ENCODE results near the gene GNA12.

GNA12 gene

DNA sequence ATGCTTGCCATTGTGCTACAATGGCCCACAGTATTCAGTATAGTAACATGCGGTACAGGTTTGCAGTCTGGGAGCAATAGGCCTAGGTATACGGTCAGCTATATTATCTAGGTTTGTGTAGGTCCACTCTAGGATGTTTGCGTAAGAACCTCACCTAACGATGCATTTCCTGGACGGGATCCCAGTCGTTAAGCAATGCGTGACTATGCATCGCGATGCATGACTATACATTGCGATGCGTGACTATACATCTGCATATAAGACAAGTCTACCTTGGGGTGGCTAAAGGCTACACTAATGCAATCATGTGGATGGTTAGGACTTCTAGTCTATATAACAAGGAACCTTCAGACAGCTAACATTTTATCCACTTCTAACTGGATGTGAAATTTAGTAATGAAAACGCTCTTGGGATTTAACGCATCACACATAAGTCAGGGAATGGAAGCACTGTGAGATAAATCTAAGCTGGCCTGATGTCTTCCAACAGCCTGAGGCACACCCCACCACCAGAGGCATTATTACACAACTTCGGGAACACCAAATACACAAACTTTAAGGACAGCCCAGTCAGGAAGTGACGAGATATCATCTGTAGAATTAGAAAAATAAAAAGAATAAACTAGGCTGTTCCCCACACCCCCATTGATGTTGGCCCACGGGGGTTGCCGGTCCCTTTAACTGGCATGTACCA, 9.2 kb downstream of the GNA12 start:
- no peak for DNase-seq

DNA sequence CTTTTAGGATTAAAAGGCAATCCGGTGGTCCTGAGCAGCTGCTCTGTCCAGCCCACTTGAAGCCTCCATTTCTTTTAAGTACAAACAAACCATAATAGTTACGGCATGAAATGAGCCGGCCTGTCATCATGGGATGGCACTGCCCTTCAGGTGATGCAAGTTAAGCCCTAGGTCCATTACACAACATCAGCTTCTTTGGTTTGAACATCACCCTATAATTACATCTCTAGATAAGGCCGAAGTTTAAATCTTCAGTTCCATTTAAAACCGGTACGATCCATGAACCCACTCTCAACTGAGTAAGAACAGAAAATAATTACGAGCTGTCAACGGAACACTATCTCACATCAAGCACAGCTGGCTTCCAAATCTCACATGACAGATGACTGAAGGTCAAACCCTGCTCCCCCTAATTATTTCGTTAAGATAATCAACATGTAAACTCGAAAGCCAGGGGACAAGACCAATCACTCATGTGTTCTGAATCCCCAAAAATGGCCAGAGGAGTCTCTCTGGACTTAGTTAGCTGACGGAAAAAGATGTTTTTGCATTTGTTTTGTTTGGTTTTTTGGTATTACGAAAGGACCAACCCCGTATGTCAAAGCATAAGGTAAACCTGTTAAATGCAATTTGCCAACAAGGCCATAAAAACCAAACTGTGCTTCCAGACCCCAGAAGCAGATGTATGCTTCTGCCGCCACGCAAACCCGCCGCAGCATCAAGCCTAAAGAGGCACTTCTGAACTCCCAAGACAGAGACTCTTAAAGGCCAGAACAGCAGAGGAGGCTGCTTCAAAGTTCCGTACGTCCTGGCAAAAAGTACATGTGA, 10.8 kb downstream of the GNA12 start:
- no peak for DNase-seq

DNA sequence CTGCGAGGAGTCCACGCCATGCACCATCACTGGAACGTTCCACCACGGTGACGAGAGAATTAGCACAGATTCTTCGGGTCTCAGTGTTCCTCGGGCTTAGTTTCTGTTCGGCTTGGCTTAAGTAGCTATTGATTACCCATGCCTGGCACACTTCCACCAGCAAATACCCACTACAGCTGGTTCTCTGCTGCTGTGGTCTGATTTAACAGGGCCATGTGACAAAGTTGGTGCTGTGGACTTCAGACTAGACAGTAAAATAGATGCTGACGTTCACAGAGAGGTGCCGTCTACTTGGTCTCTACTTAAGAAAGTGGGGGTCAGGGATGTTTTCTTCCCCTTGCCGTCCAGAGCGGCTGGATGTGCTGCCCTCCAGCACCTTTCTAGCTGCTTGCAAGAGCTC, 11.6 kb downstream of the GNA12 start:
- DNase-seq: no peak

DNA sequence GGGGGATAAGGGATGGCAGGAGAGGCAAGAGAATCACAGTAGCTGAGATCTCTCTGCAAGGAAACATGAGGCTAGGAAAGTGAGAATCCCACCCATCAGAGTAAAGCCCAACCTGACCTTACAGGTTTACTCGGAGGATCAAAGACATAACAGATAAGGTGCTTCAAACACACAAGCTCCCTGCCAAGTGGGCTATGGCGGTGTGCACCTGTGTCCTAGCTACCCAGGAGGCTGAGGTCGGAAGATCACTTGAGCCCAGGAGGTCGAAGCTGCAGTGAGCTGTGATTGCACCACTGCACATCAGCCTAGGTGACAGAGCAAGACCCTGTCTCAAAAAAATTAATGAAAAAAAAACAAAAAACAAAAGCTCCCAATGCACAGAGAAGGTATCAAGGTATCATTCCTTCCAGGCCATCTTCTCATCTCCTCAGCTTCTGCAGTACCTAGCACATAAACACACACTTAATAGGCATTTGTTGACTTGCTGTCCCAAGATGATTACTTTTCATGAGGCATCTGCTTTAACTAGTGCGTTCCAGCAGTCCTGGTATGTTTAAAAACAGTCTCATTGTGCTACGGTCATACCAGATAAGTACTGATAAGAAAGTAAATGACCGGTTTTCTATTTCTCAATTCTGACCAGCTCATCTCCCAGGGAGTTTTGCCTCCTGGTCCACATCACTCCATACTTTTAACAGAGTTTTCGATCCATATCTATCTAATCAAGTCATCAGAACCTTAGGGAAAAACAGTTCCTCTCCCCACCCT, 13.3 kb downstream of the GNA12 start:
- no peak for DNase-seq

DNA sequence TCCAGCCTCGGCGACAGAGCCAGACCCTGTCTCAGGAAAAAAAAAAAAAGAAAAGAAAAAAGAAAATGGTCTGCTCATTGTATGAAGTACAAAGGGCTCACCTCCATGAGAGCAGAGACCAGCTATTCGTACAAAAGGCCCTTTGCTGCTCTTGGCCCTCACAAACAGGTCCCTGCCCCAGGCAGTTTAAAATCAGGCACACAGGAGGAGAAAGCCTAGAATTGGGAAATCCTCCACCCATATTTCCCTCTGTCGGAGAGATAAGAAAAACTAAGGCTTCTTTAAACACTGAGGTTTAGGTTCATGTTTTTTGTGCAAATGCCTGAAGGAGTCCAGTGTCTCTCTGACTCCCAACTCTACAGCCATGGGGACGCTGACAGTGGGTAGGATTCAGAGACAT, 15.1 kb downstream of the GNA12 start:
- no peak for DNase-seq

DNA sequence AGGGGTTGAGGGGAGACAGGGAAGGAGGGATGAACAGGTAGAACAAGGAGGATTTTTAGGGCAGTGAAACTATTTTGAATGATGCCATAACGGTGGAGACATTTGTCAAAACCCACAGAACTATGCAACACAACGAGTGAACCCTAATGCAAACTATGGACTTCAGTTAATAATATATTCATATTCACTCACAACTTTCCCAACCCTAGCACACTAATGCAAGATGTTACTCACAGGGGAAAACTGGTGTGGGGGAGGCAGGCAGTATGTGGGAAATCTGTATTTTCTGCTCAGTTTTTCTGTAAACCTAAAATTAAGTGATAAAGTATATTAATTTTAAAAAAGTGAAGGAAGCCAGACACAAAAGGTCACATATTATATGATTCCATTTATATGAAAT, 17.3 kb downstream of the GNA12 start:
- DNase-seq: no peak

DNA sequence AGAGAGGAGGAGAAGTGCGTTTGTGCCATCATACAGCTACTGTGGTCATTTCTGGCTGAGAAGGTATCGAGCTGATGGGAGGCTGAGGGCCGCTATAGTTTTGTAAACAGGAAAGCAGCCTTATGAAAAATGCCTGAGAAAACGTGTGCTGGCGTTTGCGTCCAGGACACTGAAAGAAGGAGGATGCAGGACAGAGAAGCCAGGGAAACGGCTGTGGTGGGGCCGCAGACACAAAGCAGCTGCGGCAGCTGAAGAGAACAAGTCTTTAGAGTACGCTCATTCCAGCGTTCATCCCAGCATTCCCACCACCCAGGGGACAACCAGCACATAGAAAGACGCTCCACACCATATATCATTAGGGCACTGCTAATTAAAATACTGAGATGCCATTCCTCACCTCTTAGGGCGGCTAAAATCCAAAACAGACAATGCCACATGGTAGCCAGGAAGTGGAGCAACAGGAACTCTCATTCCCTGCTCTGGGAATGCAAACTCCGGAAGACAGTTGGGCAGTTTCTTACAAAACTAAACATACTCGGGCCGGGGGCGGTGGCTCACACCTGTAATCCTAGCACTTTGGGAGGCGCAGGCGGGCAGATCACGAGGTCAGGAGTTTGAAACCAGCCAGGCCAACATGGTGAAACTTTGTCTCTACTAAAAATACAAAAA, 18.4 kb downstream of the GNA12 start:
- no peak for DNase-seq

- DNase-seq: no peak
Observed at GRCh38 chr7:2824678-2825461, 19.2 kb downstream of the GNA12 start.

DNA sequence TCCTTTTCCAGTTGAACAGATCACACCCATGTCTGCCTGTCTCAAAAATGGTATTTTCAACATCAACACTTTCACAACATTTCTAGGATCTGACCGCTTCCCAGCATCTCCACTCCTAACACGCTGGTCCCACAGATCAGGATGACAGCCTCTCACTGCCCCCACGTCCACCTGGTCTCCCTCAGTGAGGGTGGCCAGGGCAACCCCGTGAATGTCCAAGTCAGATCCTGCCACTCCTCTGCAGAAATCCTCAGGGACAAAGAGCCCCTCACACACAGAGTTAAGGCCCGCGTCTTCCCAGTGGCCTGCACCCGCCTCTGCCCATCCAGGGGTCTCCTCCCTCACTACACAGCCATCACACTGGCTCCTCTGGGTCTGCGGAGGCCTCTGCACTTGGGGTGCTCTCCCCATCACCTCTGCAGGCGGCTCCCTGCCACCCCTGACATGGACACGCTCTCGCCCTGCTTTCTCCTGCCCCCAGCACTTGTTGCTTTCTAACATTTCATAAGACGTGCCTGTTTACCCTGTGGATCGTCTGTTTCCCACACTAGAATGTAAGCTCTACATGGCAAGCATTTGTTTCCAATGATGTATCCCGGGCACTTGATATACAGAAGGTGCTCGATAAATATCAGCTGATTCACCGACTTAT, 20.0 kb downstream of the GNA12 start:
- DNase-seq: no peak

DNA sequence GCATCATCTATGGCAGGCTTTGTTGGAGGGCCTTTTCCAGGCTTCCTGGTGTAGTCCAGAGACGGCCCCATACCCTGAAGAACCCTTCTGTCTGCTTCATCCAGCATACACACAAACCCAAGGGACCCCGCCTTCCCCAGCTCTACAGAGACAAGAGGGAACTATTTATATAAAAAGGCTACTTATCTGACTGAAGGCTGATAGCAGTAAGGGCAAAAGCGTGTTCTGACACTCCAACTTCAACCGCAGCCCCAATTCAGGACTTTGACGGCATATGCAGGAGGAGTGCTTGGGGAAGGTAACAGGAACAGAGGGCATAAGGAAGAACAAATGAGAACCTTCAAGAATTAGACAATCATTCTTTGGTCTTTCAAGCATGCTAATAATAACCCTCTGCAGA, 21.0 kb downstream of the GNA12 start:
- DNase-seq: no peak

DNA sequence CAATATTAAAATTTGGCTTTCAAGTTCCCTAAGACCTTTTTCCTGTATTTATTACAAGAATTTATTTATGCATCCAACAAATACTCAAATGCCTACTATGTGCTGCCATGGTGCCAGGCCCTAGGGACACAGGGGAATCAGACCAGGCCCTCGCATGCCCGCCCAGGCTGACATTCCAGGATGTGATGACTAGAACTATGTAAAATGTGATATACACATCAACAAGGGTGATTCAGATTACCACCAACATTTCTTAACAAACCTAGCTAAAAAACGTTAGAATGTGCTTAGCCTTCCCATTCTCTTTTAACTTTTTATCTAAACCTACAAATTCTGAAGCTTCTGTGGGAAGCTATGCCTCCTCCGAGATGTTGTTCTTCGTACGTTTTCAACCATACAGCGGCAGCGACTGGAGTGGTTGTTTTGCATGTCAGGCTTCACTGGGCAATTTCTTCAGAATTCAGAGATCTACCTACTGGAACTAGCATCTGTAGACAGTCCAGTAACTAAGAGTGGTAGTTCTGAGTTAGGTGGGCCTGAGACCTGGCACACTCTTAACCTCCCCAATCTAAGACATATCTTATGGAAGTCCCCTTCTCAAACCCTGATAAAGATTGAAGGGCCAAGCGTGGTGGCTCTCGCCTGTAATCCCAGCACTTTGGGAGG, 22.1 kb downstream of the GNA12 start:
- no peak for DNase-seq

- no peak for DNase-seq
Observed at GRCh38 chr7:2821161-2821841, 22.8 kb downstream of the GNA12 start.

GRCh38 chr7:2820508-2820934, 23.6 kb downstream of the GNA12 start:
- no peak for DNase-seq

- DNase-seq: no peak
Observed at GRCh38 chr7:2819954-2820397, 24.1 kb downstream of the GNA12 start.

GRCh38 chr7:2819161-2819953, 24.8 kb downstream of the GNA12 start:
- DNase-seq: no peak

GRCh38 chr7:2818653-2819052, 25.5 kb downstream of the GNA12 start:
- DNase-seq: no peak

- DNase-seq: no peak
Observed at GRCh38 chr7:2818121-2818520, 26.0 kb downstream of the GNA12 start.

DNA sequence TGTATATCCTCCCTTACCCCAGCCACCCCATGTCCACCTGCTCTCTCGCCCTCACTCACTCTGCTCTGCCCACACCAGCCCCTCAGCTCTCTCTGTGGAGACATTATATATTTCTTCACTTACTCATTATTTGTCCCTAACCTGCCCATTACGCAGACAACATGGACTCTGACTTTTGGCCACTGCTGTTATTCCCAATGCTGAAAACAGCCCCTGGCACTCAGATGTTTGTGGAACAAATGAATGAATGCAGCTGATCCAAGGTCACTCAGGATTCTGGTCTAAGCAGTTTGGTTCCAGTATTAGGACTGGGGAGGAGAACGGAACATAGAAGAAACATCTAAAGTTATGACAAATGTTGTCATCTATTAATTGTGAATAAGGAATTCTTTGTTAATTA, 26.7 kb downstream of the GNA12 start:
- no peak for DNase-seq

DNA sequence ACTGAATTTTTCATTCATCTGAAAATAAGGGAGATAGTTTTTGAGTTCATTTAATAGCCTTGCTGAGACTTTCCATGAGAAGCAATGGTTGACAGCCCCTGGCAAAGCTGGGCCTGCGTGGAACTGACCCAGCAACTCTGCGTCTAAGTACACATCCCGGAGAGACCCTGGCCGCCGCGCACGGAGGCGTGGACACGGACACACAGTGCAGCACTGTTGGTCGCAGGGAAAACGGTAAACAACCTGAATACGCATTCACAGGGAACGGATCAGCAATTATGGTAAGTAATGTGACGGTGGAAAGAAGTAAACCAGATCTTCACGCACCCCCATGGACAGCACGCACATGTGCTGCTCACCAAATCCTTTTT, 28.2 kb downstream of the GNA12 start:
- DNase-seq: no peak

Measured in hippocampal formation (tissue), 2 donors.